ENCODE measurements around the gene SEMG2. TPM values are rescaled to one million over a fixed set of nuclear protein-coding genes. Genes with fewer than 3 reads are reported as not detected.

The SEMG2 gene
- total and polyA plus RNA-seq, 9 of the 15 experiments (the other 6 are each of a cell fraction or from before 2014, with no cell fraction given), result not detected

- TF ChIP-seq HMGXB4 (CRISPR knock-in tag; IDR thresholded peaks at IDR 0.05) (no peak), GTF2B (IDR thresholded peaks at IDR 0.05; ENCODE audit: extremely low read depth, insufficient read length) (no peak)
Measured at GRCh38 chr20:45269754-45270270, 48.6 kb downstream of the SEMG2 start (continued).

Other genes with a start within 250 kb of the SEMG2 start
Only the 7 nearest of the 14 such genes appear.
- gene WFDC5, start 106.2 kb upstream of the SEMG2 start, total RNA-seq (2014; rRNA removed), result not detected in 2 replicates
- not detected in 2 replicates for gene WFDC5, start 106.2 kb upstream of the SEMG2 start, total RNA-seq (2014; rRNA removed; fragmentation: Illumina TruSeq; extraction: Trizol)
- gene WFDC5, start 106.2 kb upstream of the SEMG2 start, total RNA-seq (2015; rRNA removed; fragmentation: Illumina TruSeq; extraction: Trizol), result not detected in 2 replicates
- not detected in 2 replicates for gene WFDC5, start 106.2 kb upstream of the SEMG2 start, total RNA-seq (2021)
- not detected in 2 replicates for gene WFDC5, start 106.2 kb upstream of the SEMG2 start, polyA plus RNA-seq (2011; rRNA removed)
- gene WFDC5, start 106.2 kb upstream of the SEMG2 start, polyA plus RNA-seq (2014; fragmentation: Illumina TruSeq; extraction: Trizol), result not detected in 2 replicates
- gene WFDC5, start 106.2 kb upstream of the SEMG2 start, polyA plus RNA-seq (2014; fragmentation: Nextera tagmentation; extraction: Ambion mirVana), result not detected
- not detected in 2 replicates for gene WFDC5, start 106.2 kb upstream of the SEMG2 start, polyA plus RNA-seq (2014; rRNA removed)
- gene WFDC12, start 96.9 kb upstream of the SEMG2 start, total RNA-seq (2014; rRNA removed), result not detected in 2 replicates
- gene WFDC12, start 96.9 kb upstream of the SEMG2 start, total RNA-seq (2014; rRNA removed; fragmentation: Illumina TruSeq; extraction: Trizol), result not detected in 2 replicates
- not detected in 2 replicates for gene WFDC12, start 96.9 kb upstream of the SEMG2 start, total RNA-seq (2015; rRNA removed; fragmentation: Illumina TruSeq; extraction: Trizol)
- not detected in 2 replicates for gene WFDC12, start 96.9 kb upstream of the SEMG2 start, total RNA-seq (2021)
- gene WFDC12, start 96.9 kb upstream of the SEMG2 start, polyA plus RNA-seq (2011; rRNA removed), result not detected in 2 replicates
- gene WFDC12, start 96.9 kb upstream of the SEMG2 start, polyA plus RNA-seq (2014; fragmentation: Illumina TruSeq; extraction: Trizol), result not detected in 2 replicates
- gene WFDC12, start 96.9 kb upstream of the SEMG2 start, polyA plus RNA-seq (2014; fragmentation: Nextera tagmentation; extraction: Ambion mirVana), result not detected
- not detected in 2 replicates for gene WFDC12, start 96.9 kb upstream of the SEMG2 start, polyA plus RNA-seq (2014; rRNA removed)
- not detected in 2 replicates for gene PI3, start 46.5 kb upstream of the SEMG2 start, total RNA-seq (2014; rRNA removed)
- not detected in 2 replicates for gene PI3, start 46.5 kb upstream of the SEMG2 start, total RNA-seq (2014; rRNA removed; fragmentation: Illumina TruSeq; extraction: Trizol)
- not detected in 2 replicates for gene PI3, start 46.5 kb upstream of the SEMG2 start, total RNA-seq (2015; rRNA removed; fragmentation: Illumina TruSeq; extraction: Trizol)
- gene PI3, start 46.5 kb upstream of the SEMG2 start, total RNA-seq (2021), result not detected in 2 replicates
- gene PI3, start 46.5 kb upstream of the SEMG2 start, polyA plus RNA-seq (2011; rRNA removed), result not detected in 2 replicates
- gene PI3, start 46.5 kb upstream of the SEMG2 start, polyA plus RNA-seq (2014; fragmentation: Illumina TruSeq; extraction: Trizol), result not detected in 2 replicates
- gene PI3, start 46.5 kb upstream of the SEMG2 start, polyA plus RNA-seq (2014; fragmentation: Nextera tagmentation; extraction: Ambion mirVana), result not detected
- not detected in 2 replicates for gene PI3, start 46.5 kb upstream of the SEMG2 start, polyA plus RNA-seq (2014; rRNA removed)
- not detected in 2 replicates for gene SEMG1, start 14.3 kb upstream of the SEMG2 start, total RNA-seq (2014; rRNA removed)
- gene SEMG1, start 14.3 kb upstream of the SEMG2 start, total RNA-seq (2014; rRNA removed; fragmentation: Illumina TruSeq; extraction: Trizol), result not detected in 2 replicates
- gene SEMG1, start 14.3 kb upstream of the SEMG2 start, total RNA-seq (2015; rRNA removed; fragmentation: Illumina TruSeq; extraction: Trizol), result not detected in 2 replicates
- gene SEMG1, start 14.3 kb upstream of the SEMG2 start, total RNA-seq (2021), result not detected in 2 replicates
- gene SEMG1, start 14.3 kb upstream of the SEMG2 start, polyA plus RNA-seq (2011; rRNA removed), result not detected in 2 replicates
- not detected in 2 replicates for gene SEMG1, start 14.3 kb upstream of the SEMG2 start, polyA plus RNA-seq (2014; fragmentation: Illumina TruSeq; extraction: Trizol)
- gene SEMG1, start 14.3 kb upstream of the SEMG2 start, polyA plus RNA-seq (2014; fragmentation: Nextera tagmentation; extraction: Ambion mirVana), result not detected
- not detected in 2 replicates for gene SEMG1, start 14.3 kb upstream of the SEMG2 start, polyA plus RNA-seq (2014; rRNA removed)
- not detected in 2 replicates for gene SLPI, start 33.2 kb downstream of the SEMG2 start, total RNA-seq (2014; rRNA removed)
- gene SLPI, start 33.2 kb downstream of the SEMG2 start, total RNA-seq (2014; rRNA removed; fragmentation: Illumina TruSeq; extraction: Trizol), result not detected in 2 replicates
- gene SLPI, start 33.2 kb downstream of the SEMG2 start, total RNA-seq (2015; rRNA removed; fragmentation: Illumina TruSeq; extraction: Trizol), result not detected in 2 replicates
- gene SLPI, start 33.2 kb downstream of the SEMG2 start, total RNA-seq (2021), result 0.67 and 0.78 TPM in 2 replicates
- not detected in 2 replicates for gene SLPI, start 33.2 kb downstream of the SEMG2 start, polyA plus RNA-seq (2011; rRNA removed)
- gene SLPI, start 33.2 kb downstream of the SEMG2 start, polyA plus RNA-seq (2014; fragmentation: Illumina TruSeq; extraction: Trizol), result not detected in 2 replicates
- gene SLPI, start 33.2 kb downstream of the SEMG2 start, polyA plus RNA-seq (2014; fragmentation: Nextera tagmentation; extraction: Ambion mirVana), result not detected
- not detected in 2 replicates for gene SLPI, start 33.2 kb downstream of the SEMG2 start, polyA plus RNA-seq (2014; rRNA removed)
- not detected in 2 replicates for gene RBPJL, start 85.5 kb downstream of the SEMG2 start, total RNA-seq (2014; rRNA removed)
- not detected in 2 replicates for gene RBPJL, start 85.5 kb downstream of the SEMG2 start, total RNA-seq (2014; rRNA removed; fragmentation: Illumina TruSeq; extraction: Trizol)
- not detected in 2 replicates for gene RBPJL, start 85.5 kb downstream of the SEMG2 start, total RNA-seq (2015; rRNA removed; fragmentation: Illumina TruSeq; extraction: Trizol)
- not detected in 2 replicates for gene RBPJL, start 85.5 kb downstream of the SEMG2 start, total RNA-seq (2021)
- gene RBPJL, start 85.5 kb downstream of the SEMG2 start, polyA plus RNA-seq (2011; rRNA removed), result not detected in 2 replicates
- not detected in 2 replicates for gene RBPJL, start 85.5 kb downstream of the SEMG2 start, polyA plus RNA-seq (2014; fragmentation: Illumina TruSeq; extraction: Trizol)
- not detected for gene RBPJL, start 85.5 kb downstream of the SEMG2 start, polyA plus RNA-seq (2014; fragmentation: Nextera tagmentation; extraction: Ambion mirVana)
- not detected in 2 replicates for gene RBPJL, start 85.5 kb downstream of the SEMG2 start, polyA plus RNA-seq (2014; rRNA removed)
- 0.09 and 0.24 TPM in 2 replicates for gene MATN4, start 86.9 kb downstream of the SEMG2 start, total RNA-seq (2014; rRNA removed)
- gene MATN4, start 86.9 kb downstream of the SEMG2 start, total RNA-seq (2014; rRNA removed; fragmentation: Illumina TruSeq; extraction: Trizol), result not detected in 2 replicates
- gene MATN4, start 86.9 kb downstream of the SEMG2 start, total RNA-seq (2015; rRNA removed; fragmentation: Illumina TruSeq; extraction: Trizol), result not detected in 2 replicates
- 0.13 TPM in 1 of 2 replicates, not detected in the other for gene MATN4, start 86.9 kb downstream of the SEMG2 start, total RNA-seq (2021)
- not detected in 2 replicates for gene MATN4, start 86.9 kb downstream of the SEMG2 start, polyA plus RNA-seq (2011; rRNA removed)
- gene MATN4, start 86.9 kb downstream of the SEMG2 start, polyA plus RNA-seq (2014; fragmentation: Illumina TruSeq; extraction: Trizol), result not detected in 2 replicates
- not detected for gene MATN4, start 86.9 kb downstream of the SEMG2 start, polyA plus RNA-seq (2014; fragmentation: Nextera tagmentation; extraction: Ambion mirVana)
- 0.20 TPM in 1 of 2 replicates, not detected in the other for gene MATN4, start 86.9 kb downstream of the SEMG2 start, polyA plus RNA-seq (2014; rRNA removed)